HepG2 (cell line): Measurements from ENCODE around the gene CPNE2. TPM values are rescaled to one million over a fixed set of nuclear protein-coding genes. Genes with fewer than 3 reads are reported as not detected.

Experiments used
- ATAC-seq: fragments of 200-7000 bp; cut with Tn5 transposase; 3 replicates; pipeline ENCODE4 v1.9.1; 2020; ENCODE audit warnings: mild to moderate bottlenecking, moderate library complexity
- BruUV-seq: library from RNA; stranded (reverse); fragments of 400-500 nt; replicated peaks from 2 replicates; lab custom pipeline; 2021; lab: Mats Ljungman, UMichigan
- CTCF ChIA-PET: fragments of 300-600 bp; formaldehyde crosslinking; extraction: SDS; loops from one replicate; lab custom pipeline; 2021; ENCODE audit warnings: low total read pairs, inconsistent platforms, low intra/inter-chr PET ratio; lab: Yijun Ruan, JAX
- POLR2A ChIA-PET: fragments of 350-600 bp; sonication (Branson Sonifier 250); formaldehyde crosslinking; loops from one replicate; lab custom pipeline; 2020; ENCODE audit warnings: antibody characterized with exemption, inconsistent platforms; lab: Yijun Ruan, JAX
- DNase-seq: peaks from one replicate; pipeline ENCODE4 v3.0.0-alpha.2; 2015; ENCODE audit warnings: low spot score
- FAIRE-seq: peaks from 3 replicates; lab custom pipeline; 2011; peaks lifted over from hg19 to GRCh38; lab: Jason Lieb, UNC
- H2AFZ ChIP-seq: one replicate; pipeline ENCODE4 v1.6.1; 2011; ENCODE audit warnings: low read length, inconsistent platforms
- H3K27ac ChIP-seq: fragments of 300-600 bp; 3 replicates; pipeline ENCODE4 v1.8.0; 2011; ENCODE audit warnings: mixed run types, mild to moderate bottlenecking, mixed read lengths, low read length, inconsistent platforms; ENCODE audit not compliant: insufficient read depth; ENCODE audit errors: extremely low read length
- H3K27me3 ChIP-seq, 2 experiments: fragments of 200-600 bp in 1 of 2; 2 replicates in 1 of 2; 3 replicates in 1 of 2; pipeline versions ENCODE4 v1.6.0 to v1.8.0; 2011; ENCODE audit warnings: low read length in 2 of 2, mild to moderate bottlenecking in 2 of 2, moderate library complexity in 2 of 2, inconsistent platforms in 1 of 2; ENCODE audit not compliant: insufficient read depth in 2 of 2, control insufficient read depth in 1 of 2
- H3K36me3 ChIP-seq, 2 experiments: fragments of 200-600 bp in 1 of 2; replicated peaks in 1 of 2; 2 replicates in 1 of 2; 3 replicates in 1 of 2; pipeline versions ENCODE4 v1.5.1 to v1.8.0; 2011; ENCODE audit warnings: low read length in 2 of 2, inconsistent platforms in 1 of 2; ENCODE audit not compliant: insufficient read depth in 2 of 2, control insufficient read depth in 1 of 2
- H3K4me1 ChIP-seq: 2 replicates; pipeline ENCODE4 v1.5.1; 2012; ENCODE audit warnings: low read length, inconsistent platforms; ENCODE audit not compliant: insufficient read depth
- H3K4me2 ChIP-seq: 2 replicates; pipeline ENCODE4 v1.6.0; 2011; ENCODE audit warnings: low read depth, low read length, inconsistent platforms
- H3K4me3 ChIP-seq, 3 experiments: fragments of 200-600 bp in 1 of 3; sonication (generic), shearing (Covaris generic) in 1 of 3; replicated peaks in 1 of 3; 2 replicates each; pipeline ENCODE4 v1.5.1; 2011 to 2016; ENCODE audit warnings: low read length in 3 of 3, inconsistent platforms in 2 of 3, low read depth in 2 of 3, mild to moderate bottlenecking in 2 of 3, control low read depth in 1 of 3, mixed read lengths in 1 of 3; ENCODE audit not compliant: insufficient read depth in 1 of 3
- H3K79me2 ChIP-seq: one replicate; pipeline ENCODE4 v1.6.1; 2011; ENCODE audit warnings: low read length, inconsistent platforms; ENCODE audit not compliant: insufficient read depth
- H3K9ac ChIP-seq: 2 replicates; pipeline ENCODE4 v1.6.0; 2011; ENCODE audit warnings: mild to moderate bottlenecking, low read depth, low read length, inconsistent platforms; ENCODE audit not compliant: insufficient read depth
- H3K9me3 ChIP-seq: 2 replicates; pipeline ENCODE4 v1.5.1; 2012; ENCODE audit warnings: mild to moderate bottlenecking, low read length
- H4K20me1 ChIP-seq: 2 replicates; pipeline ENCODE4 v1.6.0; 2011; ENCODE audit warnings: inconsistent platforms, mild to moderate bottlenecking, low read length, moderate library complexity; ENCODE audit not compliant: insufficient read depth
- CHD2 ChIP-seq: IDR thresholded peaks from 2 replicates; pipeline ENCODE4 v1.6.1; 2011; ENCODE audit warnings: low read depth, low read length, improper control_type of control experiment
- DNMT1 ChIP-seq: sonication (generic); formaldehyde crosslinking; IDR thresholded peaks from 2 replicates; pipeline ENCODE4 v1.5.1; 2020; ENCODE audit warnings: mild to moderate bottlenecking, missing genetic modification reagents
- ETV5 ChIP-seq: IDR thresholded peaks from 2 replicates; pipeline ENCODE4 v1.6.1; 2018; ENCODE audit warnings: missing biosample characterization, missing genetic modification reagents, inconsistent platforms, borderline replicate concordance
- HIVEP1 ChIP-seq: sonication (generic); formaldehyde crosslinking; IDR thresholded peaks from 2 replicates; pipeline ENCODE4 v1.4.0; 2020; ENCODE audit warnings: mild to moderate bottlenecking, missing genetic modification reagents
- HNF4A ChIP-seq: sonication (generic); formaldehyde crosslinking; IDR thresholded peaks from 2 replicates; pipeline ENCODE4 v1.4.0; 2020; ENCODE audit warnings: missing genetic modification reagents
- NPAS2 ChIP-seq: sonication (generic); formaldehyde crosslinking; IDR thresholded peaks from 2 replicates; pipeline ENCODE4 v1.8.0; 2022; ENCODE audit warnings: mild to moderate bottlenecking, missing genetic modification reagents, borderline replicate concordance
- NR2F1 ChIP-seq, 2 experiments: fragments of 450-650 bp in 1 of 2; formaldehyde crosslinking in 1 of 2; IDR thresholded peaks; 2 replicates each; pipeline versions ENCODE4 v1.5.0 to v1.6.1; 2016 to 2020; ENCODE audit warnings: mild to moderate bottlenecking in 1 of 2, missing compliant biosample characterization in 1 of 2, missing genetic modification reagents in 1 of 2, moderate library complexity in 1 of 2
- PAX8 ChIP-seq: sonication (generic); formaldehyde crosslinking; IDR thresholded peaks from 2 replicates; pipeline ENCODE4 v1.8.0; 2022; ENCODE audit warnings: mild to moderate bottlenecking, missing genetic modification reagents, borderline replicate concordance
- PPARG ChIP-seq: conservative IDR thresholded peaks from 2 replicates; pipeline ENCODE4 v1.6.1; 2016; ENCODE audit warnings: missing biosample characterization, missing genetic modification reagents
- RELA ChIP-seq: sonication (generic); formaldehyde crosslinking; IDR thresholded peaks from 2 replicates; pipeline ENCODE4 v1.4.0; 2020; ENCODE audit warnings: missing genetic modification reagents
- SOX5 ChIP-seq: IDR thresholded peaks from 2 replicates; pipeline ENCODE4 v1.6.1; 2016; ENCODE audit warnings: borderline replicate concordance
- ZNF317 ChIP-seq: sonication (generic); formaldehyde crosslinking; IDR thresholded peaks from 2 replicates; pipeline ENCODE4 v1.5.0; 2020; ENCODE audit warnings: mild to moderate bottlenecking, missing genetic modification reagents
- ZNF543 ChIP-seq: sonication (generic); formaldehyde crosslinking; IDR thresholded peaks from 2 replicates; pipeline ENCODE4 v1.4.0; 2020; ENCODE audit warnings: mild to moderate bottlenecking, missing genetic modification reagents
- WGBS: methylation state at CpG from one replicate; pipeline ENCODE4 v1.1.6; 2017; ENCODE audit warnings: low lambda C conversion rate; 5-methylcytosine and 5-hydroxymethylcytosine counted together
- in situ Hi-C: cut with HindIII; loops from 2 replicates; pipeline ENCODE4 v1.10.0; 2017; ENCODE audit warnings: low pct_unique_long_range_greater_than_20kb; ENCODE audit not compliant: extremely low pct_ligation_motif_present
- intact Hi-C: fragments of 100-400 bp; cut with micrococcal nuclease; formaldehyde crosslinking; loops from one replicate; pipeline ENCODE4 v1.10.0; 2022; ENCODE audit not compliant: unreplicated experiment
- polyA plus RNA-seq, 8 experiments: library from polyadenylated mRNA; depleted of rRNA in 3 of 8; stranded (reverse) in 7 of 8; unstranded in 1 of 8; fragments of >200 nt; fragmentation: Illumina TruSeq in 4 of 8; extraction: Trizol in 4 of 8; gene quantifications; 2 replicates each; pipeline versions ENCODE4 v1.2.1 to v1.2.3, GENCODE V29; 2011 to 2016; ENCODE audit warnings: low read depth in 4 of 8, missing spikeins in 1 of 8, mixed read lengths in 1 of 8; ENCODE audit not compliant: insufficient read depth in 1 of 8
- total RNA-seq, 5 experiments: library from RNA; depleted of rRNA; stranded (reverse); fragments of >200 nt; fragmentation: Illumina TruSeq; extraction: Trizol; gene quantifications; 2 replicates each; pipeline ENCODE4 v1.2.3, GENCODE V29; 2016; ENCODE audit warnings: low read depth in 1 of 5
- TF ChIP-seq, protein P1 (sequence below): sonication (generic); formaldehyde crosslinking; IDR thresholded peaks from 2 replicates; pipeline ENCODE4 v1.5.0; 2020; ENCODE audit warnings: mild to moderate bottlenecking, missing genetic modification reagents, moderate library complexity
- TF ChIP-seq, protein P2 (sequence below): sonication (generic); formaldehyde crosslinking; IDR thresholded peaks from 2 replicates; pipeline ENCODE4 v1.4.0; 2020; ENCODE audit warnings: mild to moderate bottlenecking, missing genetic modification reagents
- TF ChIP-seq, protein P3 (sequence below): sonication (generic); formaldehyde crosslinking; IDR thresholded peaks from 2 replicates; pipeline ENCODE4 v1.4.0; 2020; ENCODE audit warnings: missing genetic modification reagents, low read depth, mild to moderate bottlenecking, borderline replicate concordance
- TF ChIP-seq, protein P4 (sequence below): IDR thresholded peaks from 2 replicates; pipeline ENCODE4 v1.6.1; 2016; ENCODE audit warnings: missing compliant biosample characterization, missing genetic modification reagents, borderline replicate concordance

The CPNE2 gene
- total and polyA plus RNA-seq, 2 of the 13 experiments (the other 11 are each of a cell fraction or from before 2014, with no cell fraction given) = 10.6 to 23.3 TPM

DNA sequence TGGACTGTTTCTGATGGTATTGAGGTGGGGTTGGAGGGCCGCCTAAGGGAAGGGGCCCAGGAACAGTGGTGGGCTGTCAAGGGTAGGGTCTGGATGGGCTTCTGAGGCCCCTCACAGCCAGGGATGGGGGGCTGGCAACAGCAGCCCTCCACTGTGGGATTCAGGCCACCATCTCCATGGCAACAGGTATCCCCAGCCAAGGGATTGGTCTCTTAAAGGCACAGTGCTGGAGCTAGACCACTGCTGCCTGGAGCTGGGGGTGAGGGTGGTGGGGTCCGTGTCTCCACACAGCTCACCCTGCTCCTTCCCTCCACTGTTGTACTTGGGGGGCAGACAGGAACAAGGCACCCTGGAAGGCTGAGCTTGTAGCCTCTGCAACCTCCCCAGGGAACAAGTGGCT is 51.6 kb downstream of the CPNE2 start (continued):
- TF ChIP-seq, protein P1, sequence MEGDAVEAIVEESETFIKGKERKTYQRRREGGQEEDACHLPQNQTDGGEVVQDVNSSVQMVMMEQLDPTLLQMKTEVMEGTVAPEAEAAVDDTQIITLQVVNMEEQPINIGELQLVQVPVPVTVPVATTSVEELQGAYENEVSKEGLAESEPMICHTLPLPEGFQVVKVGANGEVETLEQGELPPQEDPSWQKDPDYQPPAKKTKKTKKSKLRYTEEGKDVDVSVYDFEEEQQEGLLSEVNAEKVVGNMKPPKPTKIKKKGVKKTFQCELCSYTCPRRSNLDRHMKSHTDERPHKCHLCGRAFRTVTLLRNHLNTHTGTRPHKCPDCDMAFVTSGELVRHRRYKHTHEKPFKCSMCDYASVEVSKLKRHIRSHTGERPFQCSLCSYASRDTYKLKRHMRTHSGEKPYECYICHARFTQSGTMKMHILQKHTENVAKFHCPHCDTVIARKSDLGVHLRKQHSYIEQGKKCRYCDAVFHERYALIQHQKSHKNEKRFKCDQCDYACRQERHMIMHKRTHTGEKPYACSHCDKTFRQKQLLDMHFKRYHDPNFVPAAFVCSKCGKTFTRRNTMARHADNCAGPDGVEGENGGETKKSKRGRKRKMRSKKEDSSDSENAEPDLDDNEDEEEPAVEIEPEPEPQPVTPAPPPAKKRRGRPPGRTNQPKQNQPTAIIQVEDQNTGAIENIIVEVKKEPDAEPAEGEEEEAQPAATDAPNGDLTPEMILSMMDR (CRISPR knock-in tag) = no peak
- TF ChIP-seq CHD2 = no peak

DNA sequence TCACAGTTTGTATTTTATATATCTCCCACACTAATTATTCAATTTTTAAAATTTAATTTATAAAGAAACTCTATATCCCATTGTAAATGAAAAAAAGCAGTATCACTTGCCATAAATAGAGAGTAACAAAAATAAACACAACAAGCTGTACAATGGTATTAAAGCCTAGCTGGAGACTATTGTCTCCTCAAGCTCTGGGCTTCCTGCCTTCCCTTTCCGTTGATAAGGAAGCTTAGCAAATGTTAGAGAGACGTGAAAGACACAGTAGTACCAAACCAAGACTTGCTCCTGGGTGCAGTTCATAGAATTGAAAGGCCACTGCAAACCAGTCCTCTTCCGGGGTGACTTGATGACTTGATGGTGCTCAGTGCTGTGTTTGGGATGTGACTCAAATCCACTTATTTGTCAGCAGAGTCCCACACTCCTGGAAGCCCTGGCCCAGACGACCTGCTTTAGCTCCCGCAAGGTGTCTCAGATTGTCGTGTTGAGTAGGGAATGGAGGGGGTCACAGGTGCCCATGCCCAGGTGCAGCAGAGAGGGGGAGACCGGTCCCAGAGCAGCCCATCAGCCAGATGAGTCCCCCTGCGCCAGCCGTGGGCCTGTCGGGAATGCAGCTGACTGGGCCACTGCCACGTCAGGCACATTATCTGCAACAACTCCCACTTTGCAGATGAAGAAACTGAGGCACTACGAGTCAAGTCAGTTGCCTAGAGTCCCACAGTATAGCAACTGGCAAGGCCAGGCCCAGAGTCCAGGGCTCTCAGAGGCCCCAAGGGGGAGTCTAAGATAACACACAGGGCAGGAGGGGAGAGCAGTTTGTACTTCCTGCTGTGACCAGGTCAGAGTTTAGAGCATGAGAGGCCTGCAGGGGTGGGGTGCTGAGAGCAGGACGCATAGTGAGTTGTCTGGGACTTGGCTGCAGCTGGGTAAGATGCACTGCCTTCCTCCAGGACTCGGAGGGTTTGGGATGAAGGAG is 53.0 kb downstream of the CPNE2 start:
- no TSS peak for BruUV-seq
- DNase-seq (no peak), ATAC-seq (peak; percentile 37), FAIRE-seq (no peak)
- in situ Hi-C loops (no loop called here), intact Hi-C loops (no loop called here)
- POLR2A ChIA-PET = no interaction called here
- no peak overlapping the region; a peak in 1 of 6 replicates for H3K4me3 ChIP-seq
- H3K4me1 ChIP-seq = peaks cover 26% of the 10 kb centered on the region
- no peaks in the 10 kb centered on the region for H3K27me3 ChIP-seq
- CTCF ChIA-PET = no interaction called here
- H3K9ac ChIP-seq = no peak overlapping the region
- peak overlapping the region; percentile 31 for H3K4me2 ChIP-seq
- H3K9me3 ChIP-seq = no peaks in the 10 kb centered on the region
- no peak overlapping the region for H2AFZ ChIP-seq
- no peaks in the 10 kb centered on the region for H4K20me1 ChIP-seq
- H3K79me2 ChIP-seq = no peaks in the 10 kb centered on the region
- 82% methylated on average over 14 of the region's 14 CpGs for WGBS
- no peaks in the 10 kb centered on the region for H3K36me3 ChIP-seq
- no peak overlapping the region for H3K27ac ChIP-seq
- TF ChIP-seq DNMT1 (no peak), PAX8 (no peak), PPARG (CRISPR knock-in tag) (no peak; the same call in 1 of the 2 replicates), NPAS2 (CRISPR knock-in tag) (no peak), RELA (CRISPR knock-in tag) (no peak), SOX5 (no peak), NR2F1 (CRISPR knock-in tag; IDR thresholded peaks at IDR 0.05) (no peak), ZNF317 (no peak), HIVEP1 (CRISPR knock-in tag) (0 out of 2 replicates have a peak, but pooled peaks have one; percentile 30), HNF4A (CRISPR knock-in tag) (peak; percentile 59; the same call in 1 of the 2 replicates), ZNF543 (CRISPR knock-in tag) (no peak), ETV5 (peak; percentile 56; the same call in 1 of the 2 replicates)
- TF ChIP-seq, protein P2, sequence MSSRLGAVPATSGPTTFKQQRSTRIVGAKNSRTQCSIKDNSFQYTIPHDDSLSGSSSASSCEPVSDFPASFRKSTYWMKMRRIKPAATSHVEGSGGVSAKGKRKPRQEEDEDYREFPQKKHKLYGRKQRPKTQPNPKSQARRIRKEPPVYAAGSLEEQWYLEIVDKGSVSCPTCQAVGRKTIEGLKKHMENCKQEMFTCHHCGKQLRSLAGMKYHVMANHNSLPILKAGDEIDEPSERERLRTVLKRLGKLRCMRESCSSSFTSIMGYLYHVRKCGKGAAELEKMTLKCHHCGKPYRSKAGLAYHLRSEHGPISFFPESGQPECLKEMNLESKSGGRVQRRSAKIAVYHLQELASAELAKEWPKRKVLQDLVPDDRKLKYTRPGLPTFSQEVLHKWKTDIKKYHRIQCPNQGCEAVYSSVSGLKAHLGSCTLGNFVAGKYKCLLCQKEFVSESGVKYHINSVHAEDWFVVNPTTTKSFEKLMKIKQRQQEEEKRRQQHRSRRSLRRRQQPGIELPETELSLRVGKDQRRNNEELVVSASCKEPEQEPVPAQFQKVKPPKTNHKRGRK (CRISPR knock-in tag) = no peak
- TF ChIP-seq, protein P3, sequence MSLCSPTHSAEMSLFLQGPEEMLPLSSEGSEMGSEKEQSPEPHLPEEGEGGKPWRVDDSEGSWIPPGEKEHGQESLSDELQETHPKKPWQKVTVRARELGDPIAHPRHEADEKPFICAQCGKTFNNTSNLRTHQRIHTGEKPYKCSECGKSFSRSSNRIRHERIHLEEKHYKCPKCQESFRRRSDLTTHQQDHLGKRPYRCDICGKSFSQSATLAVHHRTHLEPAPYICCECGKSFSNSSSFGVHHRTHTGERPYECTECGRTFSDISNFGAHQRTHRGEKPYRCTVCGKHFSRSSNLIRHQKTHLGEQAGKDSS (CRISPR knock-in tag) = 0 out of 2 replicates have a peak, but pooled peaks have one; percentile 25
- TF ChIP-seq, protein P4, sequence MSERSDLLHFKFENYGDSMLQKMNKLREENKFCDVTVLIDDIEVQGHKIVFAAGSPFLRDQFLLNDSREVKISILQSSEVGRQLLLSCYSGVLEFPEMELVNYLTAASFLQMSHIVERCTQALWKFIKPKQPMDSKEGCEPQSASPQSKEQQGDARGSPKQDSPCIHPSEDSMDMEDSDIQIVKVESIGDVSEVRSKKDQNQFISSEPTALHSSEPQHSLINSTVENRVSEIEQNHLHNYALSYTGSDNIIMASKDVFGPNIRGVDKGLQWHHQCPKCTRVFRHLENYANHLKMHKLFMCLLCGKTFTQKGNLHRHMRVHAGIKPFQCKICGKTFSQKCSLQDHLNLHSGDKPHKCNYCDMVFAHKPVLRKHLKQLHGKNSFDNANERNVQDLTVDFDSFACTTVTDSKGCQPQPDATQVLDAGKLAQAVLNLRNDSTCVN (CRISPR knock-in tag) = no peak
